NT2/D1 (cell line): Measurements from ENCODE around the gene TNS3.

Experiments used
- YY1 ChIP-seq: IDR thresholded peaks from 2 replicates; pipeline ENCODE4 v1.6.1; 2011; ENCODE audit not compliant: insufficient read length, insufficient read depth
- ZNF274 ChIP-seq: IDR thresholded peaks from 2 replicates; pipeline ENCODE4 v1.6.1; 2011; ENCODE audit warnings: mild to moderate bottlenecking, low read depth, low read length

DNA sequence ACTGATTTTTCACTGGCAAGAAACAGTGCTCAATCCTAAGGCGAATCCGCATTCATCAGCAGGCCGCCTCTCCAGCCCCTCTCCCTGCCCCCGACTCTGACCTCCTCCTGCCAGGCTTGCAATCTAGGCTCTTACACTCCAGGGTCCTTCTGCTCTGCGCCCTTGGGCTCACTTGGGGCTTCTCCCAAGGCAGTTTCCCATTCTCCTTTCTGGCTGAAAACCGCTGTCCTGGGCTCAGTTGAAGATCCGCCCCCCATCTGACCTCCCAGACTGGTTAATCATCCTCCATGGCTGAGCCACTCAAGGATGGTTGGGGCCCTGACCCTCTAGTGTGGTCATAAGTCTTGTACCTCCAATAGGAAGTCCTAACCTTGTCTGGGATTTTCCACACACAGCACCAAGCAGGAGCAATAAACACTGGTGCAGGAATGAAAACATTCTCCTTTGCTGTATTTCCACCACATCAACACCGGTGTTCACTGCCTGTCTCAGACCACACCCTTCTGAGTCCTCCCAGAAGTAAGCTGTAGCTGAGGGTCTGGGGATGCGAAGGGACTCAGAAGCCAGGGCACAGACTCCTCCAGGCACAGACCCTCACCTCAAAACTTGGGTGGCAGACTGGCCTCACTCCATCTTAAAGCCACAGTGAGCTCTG is 42.4 kb downstream of the TNS3 start:
- TF ChIP-seq ZNF274: no peak
- TF ChIP-seq YY1: no peak
